DOHH2 (cell line): ENCODE data around the gene YIPF5.

Experiments
- H3F3A ChIP-seq: fragments of 200-600 bp; sonication (generic), shearing (Covaris generic); 2 replicates; pipeline ENCODE4 v1.6.0; 2016; ENCODE audit warnings: antibody characterized with exemption, mild to moderate bottlenecking; ENCODE audit not compliant: control insufficient read depth, insufficient read depth
- H3K27ac ChIP-seq: fragments of 200-600 bp; sonication (generic); 2 replicates; pipeline ENCODE4 v1.5.1; 2014; ENCODE audit warnings: low read depth, mild to moderate bottlenecking, low read length, moderate library complexity
- H3K27me3 ChIP-seq: fragments of 200-600 bp; sonication (generic); 2 replicates; pipeline ENCODE4 v1.6.1; 2014; ENCODE audit warnings: mild to moderate bottlenecking, low read length, mixed read lengths; ENCODE audit not compliant: control insufficient read depth
- H3K36me3 ChIP-seq: fragments of 200-600 bp; sonication (generic); 2 replicates; pipeline ENCODE4 v1.6.1; 2014; ENCODE audit warnings: mild to moderate bottlenecking, low read length, moderate library complexity, mixed read lengths; ENCODE audit not compliant: control insufficient read depth
- H3K4me1 ChIP-seq: fragments of 200-600 bp; sonication (generic); 2 replicates; pipeline ENCODE4 v1.6.1; 2014; ENCODE audit warnings: mild to moderate bottlenecking, low read length, mixed read lengths; ENCODE audit not compliant: control insufficient read depth
- H3K4me2 ChIP-seq: fragments of 200-600 bp; sonication (generic); 2 replicates; pipeline ENCODE4 v1.6.0; 2014; ENCODE audit warnings: mild to moderate bottlenecking, low read length, moderate library complexity
- H3K4me3 ChIP-seq: fragments of 200-600 bp; sonication (generic); 2 replicates; pipeline ENCODE4 v1.5.1; 2014; ENCODE audit warnings: mild to moderate bottlenecking, low read length, mixed read lengths
- H3K79me2 ChIP-seq: fragments of 200-600 bp; sonication (generic); 2 replicates; pipeline ENCODE4 v1.6.1; 2014; ENCODE audit warnings: mild to moderate bottlenecking, low read length, mixed read lengths; ENCODE audit not compliant: control insufficient read depth
- H3K9me2 ChIP-seq: fragments of 200-600 bp; sonication (generic); replicated peaks from 2 replicates; pipeline ENCODE4 v1.6.1; 2014; ENCODE audit warnings: mild to moderate bottlenecking, low read length, mixed read lengths; ENCODE audit not compliant: control insufficient read depth
- H3K9me3 ChIP-seq: fragments of 200-600 bp; sonication (generic); 2 replicates; pipeline ENCODE4 v1.6.1; 2014; ENCODE audit warnings: antibody characterized with exemption, low read length, mixed read lengths; ENCODE audit not compliant: control insufficient read depth, insufficient read depth
- H4K20me1 ChIP-seq: fragments of 200-600 bp; sonication (generic); 2 replicates; pipeline ENCODE4 v1.6.0; 2014; ENCODE audit warnings: low read depth, mild to moderate bottlenecking, antibody characterized with exemption, low read length, moderate library complexity; ENCODE audit not compliant: control insufficient read depth, insufficient read depth
- CTCF ChIP-seq: fragments of 200-600 bp; sonication (generic); IDR thresholded peaks from one replicate; pipeline ENCODE4 v1.5.1; 2014; ENCODE audit warnings: antibody characterized with exemption, mild to moderate bottlenecking, low read depth, low read length; ENCODE audit not compliant: poor library complexity, severe bottlenecking
- EZH2phosphoT487 ChIP-seq: fragments of 200-600 bp; sonication (generic); IDR thresholded peaks from 2 replicates; pipeline ENCODE4 v1.6.1; 2017; ENCODE audit warnings: borderline replicate concordance, mild to moderate bottlenecking, antibody characterized with exemption, low read length, moderate library complexity, mixed read lengths

Gene YIPF5

GRCh38 chr5:144131261-144131660 lies 39.2 kb downstream of the YIPF5 start:
- Histone ChIP-seq H3K4me3 (no peak overlapping the region), H3K9me2 (no peaks in the 10 kb centered on the region), H3K27ac (no peak overlapping the region), H4K20me1 (no peaks in the 10 kb centered on the region), H3K36me3 (no peaks in the 10 kb centered on the region), H3K4me1 (no peaks in the 10 kb centered on the region), H3K27me3 (no peaks in the 10 kb centered on the region), H3K9me3 (no peaks in the 10 kb centered on the region), H3K79me2 (no peaks in the 10 kb centered on the region), H3K4me2 (no peak overlapping the region), H3F3A (no peaks in the 10 kb centered on the region)
- TF ChIP-seq EZH2phosphoT487 (no peak), CTCF (no peak)

- no peaks in the 10 kb centered on the region for H3K4me1 ChIP-seq
- no peaks in the 10 kb centered on the region for H3K9me2 ChIP-seq
- no peaks in the 10 kb centered on the region for H4K20me1 ChIP-seq
- no peak overlapping the region for H3K4me2 ChIP-seq
- no peaks in the 10 kb centered on the region for H3K79me2 ChIP-seq
- no peaks in the 10 kb centered on the region for H3K36me3 ChIP-seq
- H3K9me3 ChIP-seq = no peaks in the 10 kb centered on the region
- H3K27ac ChIP-seq = no peak overlapping the region
- H3K4me3 ChIP-seq = no peak overlapping the region
- no peaks in the 10 kb centered on the region for H3K27me3 ChIP-seq
- H3F3A ChIP-seq = no peaks in the 10 kb centered on the region
- TF ChIP-seq CTCF = no peak
- TF ChIP-seq EZH2phosphoT487 = no peak
Measured at GRCh38 chr5:144130306-144130705, 40.2 kb downstream of the YIPF5 start.

- H3K36me3 ChIP-seq = no peaks in the 10 kb centered on the region
- H3K9me2 ChIP-seq = no peaks in the 10 kb centered on the region
- no peaks in the 10 kb centered on the region for H3K79me2 ChIP-seq
- no peak overlapping the region for H3K4me2 ChIP-seq
- no peaks in the 10 kb centered on the region for H3K27me3 ChIP-seq
- TF ChIP-seq EZH2phosphoT487 (no peak), CTCF (no peak)
- H3K4me1 ChIP-seq = no peaks in the 10 kb centered on the region
- H3K9me3 ChIP-seq = no peaks in the 10 kb centered on the region
- no peak overlapping the region for H3K4me3 ChIP-seq
- no peaks in the 10 kb centered on the region for H4K20me1 ChIP-seq
- H3K27ac ChIP-seq = no peak overlapping the region
- no peaks in the 10 kb centered on the region for H3F3A ChIP-seq
Measured at GRCh38 chr5:144128844-144129243, 41.6 kb downstream of the YIPF5 start.

GRCh38 chr5:144126707-144127106 lies 43.8 kb downstream of the YIPF5 start:
- Histone ChIP-seq H3K27ac (no peak overlapping the region), H3K27me3 (no peaks in the 10 kb centered on the region), H3K36me3 (no peaks in the 10 kb centered on the region), H3F3A (no peaks in the 10 kb centered on the region), H3K9me3 (no peaks in the 10 kb centered on the region), H3K4me3 (no peak overlapping the region), H3K4me2 (no peak overlapping the region), H3K9me2 (no peaks in the 10 kb centered on the region), H3K79me2 (no peaks in the 10 kb centered on the region), H4K20me1 (no peaks in the 10 kb centered on the region), H3K4me1 (no peaks in the 10 kb centered on the region)
- no peak for TF ChIP-seq CTCF
- TF ChIP-seq EZH2phosphoT487 = no peak
